ENCODE data around the gene FLNB. TPM values are rescaled to one million over a fixed set of nuclear protein-coding genes. Genes with fewer than 3 reads are reported as not detected.

Gene FLNB
- total and polyA plus RNA-seq, 2 of the 13 experiments (the other 11 are each of a cell fraction or from before 2014, with no cell fraction given): 106 to 130 TPM

DNA sequence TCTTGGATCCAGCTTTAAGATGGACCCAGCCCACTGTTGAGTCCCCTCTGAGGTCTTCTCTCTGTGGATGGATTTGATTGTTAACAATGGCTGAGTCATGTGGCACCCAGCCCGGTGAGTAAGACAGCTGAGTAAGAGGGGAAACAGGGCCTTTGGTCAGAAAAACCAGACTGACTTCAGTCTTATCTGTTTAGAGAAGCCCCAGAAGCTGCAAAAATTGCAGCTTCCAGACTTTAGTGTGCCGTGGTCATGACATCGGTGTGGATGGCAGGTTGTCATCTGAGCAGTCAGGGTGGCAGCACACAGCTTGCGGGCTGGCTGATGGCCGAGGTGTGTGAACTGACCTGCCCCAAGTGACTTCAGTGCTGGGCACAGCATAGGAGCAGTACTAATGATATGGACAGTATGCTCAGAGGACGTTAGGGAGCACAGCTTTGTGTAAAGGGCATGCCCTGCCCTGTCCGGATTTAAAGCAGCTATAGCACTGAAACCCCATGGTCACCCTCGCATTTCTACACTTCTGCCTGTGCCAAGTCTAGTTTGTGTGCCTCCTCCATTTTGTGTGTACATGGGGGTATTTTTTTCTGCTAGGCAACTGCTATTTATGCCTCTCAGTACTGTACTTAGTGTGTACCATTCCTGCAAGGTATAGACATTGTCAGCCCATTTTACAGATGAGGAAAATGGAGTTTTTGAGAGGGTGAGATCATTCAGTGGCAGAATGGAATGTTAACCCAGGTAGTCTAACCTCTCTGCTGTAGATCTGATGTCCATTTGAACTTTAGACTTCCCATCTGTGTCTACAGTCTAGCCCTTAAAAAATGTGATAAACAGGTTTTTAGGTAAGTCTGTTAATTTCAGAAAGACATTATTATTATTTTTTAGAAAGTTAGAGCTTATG is 44.4 kb downstream of the FLNB start (continued):
- TF ChIP-seq, protein P1, sequence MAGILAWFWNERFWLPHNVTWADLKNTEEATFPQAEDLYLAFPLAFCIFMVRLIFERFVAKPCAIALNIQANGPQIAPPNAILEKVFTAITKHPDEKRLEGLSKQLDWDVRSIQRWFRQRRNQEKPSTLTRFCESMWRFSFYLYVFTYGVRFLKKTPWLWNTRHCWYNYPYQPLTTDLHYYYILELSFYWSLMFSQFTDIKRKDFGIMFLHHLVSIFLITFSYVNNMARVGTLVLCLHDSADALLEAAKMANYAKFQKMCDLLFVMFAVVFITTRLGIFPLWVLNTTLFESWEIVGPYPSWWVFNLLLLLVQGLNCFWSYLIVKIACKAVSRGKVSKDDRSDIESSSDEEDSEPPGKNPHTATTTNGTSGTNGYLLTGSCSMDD (CRISPR knock-in tag; IDR thresholded peaks at IDR 0.05): no peak
- TF ChIP-seq TAF1 (CRISPR knock-in tag; IDR thresholded peaks at IDR 0.05): no peak
- TF ChIP-seq MTA1 (CRISPR knock-in tag; IDR thresholded peaks at IDR 0.05; ENCODE audit: borderline replicate concordance): no peak
- TF ChIP-seq SIX1 (CRISPR knock-in tag; IDR thresholded peaks at IDR 0.05; ENCODE audit: borderline replicate concordance): no peak
- no peak for TF ChIP-seq HIVEP1 (CRISPR knock-in tag; IDR thresholded peaks at IDR 0.05)
- no peak; a peak in 1 of 4 replicates for TF ChIP-seq ATF4 (CRISPR knock-in tag; IDR thresholded peaks at IDR 0.05)
- TF ChIP-seq RCOR2 (CRISPR knock-in tag; IDR thresholded peaks at IDR 0.05): peak; percentile 98
- no peak for TF ChIP-seq ZNF598 (CRISPR knock-in tag; IDR thresholded peaks at IDR 0.05; ENCODE audit: borderline replicate concordance)
- no peak for TF ChIP-seq SCMH1 (CRISPR knock-in tag; IDR thresholded peaks at IDR 0.05; ENCODE audit: borderline replicate concordance)
- TF ChIP-seq ZNF549 (CRISPR knock-in tag; IDR thresholded peaks at IDR 0.05): no peak
- TF ChIP-seq, protein P2, sequence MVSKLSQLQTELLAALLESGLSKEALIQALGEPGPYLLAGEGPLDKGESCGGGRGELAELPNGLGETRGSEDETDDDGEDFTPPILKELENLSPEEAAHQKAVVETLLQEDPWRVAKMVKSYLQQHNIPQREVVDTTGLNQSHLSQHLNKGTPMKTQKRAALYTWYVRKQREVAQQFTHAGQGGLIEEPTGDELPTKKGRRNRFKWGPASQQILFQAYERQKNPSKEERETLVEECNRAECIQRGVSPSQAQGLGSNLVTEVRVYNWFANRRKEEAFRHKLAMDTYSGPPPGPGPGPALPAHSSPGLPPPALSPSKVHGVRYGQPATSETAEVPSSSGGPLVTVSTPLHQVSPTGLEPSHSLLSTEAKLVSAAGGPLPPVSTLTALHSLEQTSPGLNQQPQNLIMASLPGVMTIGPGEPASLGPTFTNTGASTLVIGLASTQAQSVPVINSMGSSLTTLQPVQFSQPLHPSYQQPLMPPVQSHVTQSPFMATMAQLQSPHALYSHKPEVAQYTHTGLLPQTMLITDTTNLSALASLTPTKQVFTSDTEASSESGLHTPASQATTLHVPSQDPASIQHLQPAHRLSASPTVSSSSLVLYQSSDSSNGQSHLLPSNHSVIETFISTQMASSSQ (IDR thresholded peaks at IDR 0.05; ENCODE audit: low read depth): no peak
- TF ChIP-seq, protein P2 (CRISPR knock-in tag; IDR thresholded peaks at IDR 0.05; ENCODE audit: borderline replicate concordance): no peak
- TF ChIP-seq ELK4 (CRISPR knock-in tag; IDR thresholded peaks at IDR 0.05; ENCODE audit: borderline replicate concordance): no peak
- TF ChIP-seq THRA (CRISPR knock-in tag; IDR thresholded peaks at IDR 0.05; ENCODE audit: borderline replicate concordance): no peak
- TF ChIP-seq REST (IDR thresholded peaks at IDR 0.05; ENCODE audit: borderline replicate concordance in 1 of 2, low read depth in 1 of 2, low read length in 2 of 2): no peak
